ENCODE measurements around the gene SEMA4D.

- TF ChIP-seq SREBF2 (CRISPR knock-in tag; IDR thresholded peaks at IDR 0.05) (no peak), FOXA1 (IDR thresholded peaks at IDR 0.05; ENCODE audit: borderline replicate concordance) (no peak), RAD51 (IDR thresholded peaks at IDR 0.05; ENCODE audit: borderline replicate concordance, low read depth) (no peak), BCOR (IDR thresholded peaks at IDR 0.05) (no peak), POLR2G (IDR thresholded peaks at IDR 0.05; ENCODE audit: low read depth, low read length) (no peak)
These were observed 151.2 kb downstream of the SEMA4D start for GRCh38 chr9:89346696-89347095.

All from K562 (cell line).